HUES48 (cell line): ENCODE measurements around the gene P4HA2.

ENCODE experiments used
- H3K27ac ChIP-seq: one replicate; pipeline ENCODE4 v1.7.0; 2013; ENCODE audit warnings: low read depth, low read length, inconsistent platforms
- H3K27me3 ChIP-seq: 2 replicates; pipeline ENCODE4 v1.6.1; 2013; ENCODE audit warnings: mild to moderate bottlenecking, low read length; ENCODE audit not compliant: control insufficient read depth, insufficient read depth
- H3K36me3 ChIP-seq: 2 replicates; pipeline ENCODE4 v1.6.1; 2013; ENCODE audit warnings: low read length; ENCODE audit not compliant: control insufficient read depth, insufficient read depth
- H3K4me1 ChIP-seq: 2 replicates; pipeline ENCODE4 v1.6.1; 2013; ENCODE audit warnings: mild to moderate bottlenecking, low read length; ENCODE audit not compliant: control insufficient read depth, insufficient read depth
- H3K4me3 ChIP-seq: 2 replicates; pipeline ENCODE4 v1.5.1; 2013; ENCODE audit warnings: mild to moderate bottlenecking, low read depth, low read length
- H3K9ac ChIP-seq: 2 replicates; pipeline ENCODE4 v1.6.1; 2013; ENCODE audit warnings: mild to moderate bottlenecking, low read depth, low read length, moderate library complexity
- H3K9me3 ChIP-seq: 2 replicates; pipeline ENCODE4 v1.6.1; 2013; ENCODE audit warnings: low read length; ENCODE audit not compliant: control insufficient read depth, insufficient read depth

The P4HA2 gene

DNA sequence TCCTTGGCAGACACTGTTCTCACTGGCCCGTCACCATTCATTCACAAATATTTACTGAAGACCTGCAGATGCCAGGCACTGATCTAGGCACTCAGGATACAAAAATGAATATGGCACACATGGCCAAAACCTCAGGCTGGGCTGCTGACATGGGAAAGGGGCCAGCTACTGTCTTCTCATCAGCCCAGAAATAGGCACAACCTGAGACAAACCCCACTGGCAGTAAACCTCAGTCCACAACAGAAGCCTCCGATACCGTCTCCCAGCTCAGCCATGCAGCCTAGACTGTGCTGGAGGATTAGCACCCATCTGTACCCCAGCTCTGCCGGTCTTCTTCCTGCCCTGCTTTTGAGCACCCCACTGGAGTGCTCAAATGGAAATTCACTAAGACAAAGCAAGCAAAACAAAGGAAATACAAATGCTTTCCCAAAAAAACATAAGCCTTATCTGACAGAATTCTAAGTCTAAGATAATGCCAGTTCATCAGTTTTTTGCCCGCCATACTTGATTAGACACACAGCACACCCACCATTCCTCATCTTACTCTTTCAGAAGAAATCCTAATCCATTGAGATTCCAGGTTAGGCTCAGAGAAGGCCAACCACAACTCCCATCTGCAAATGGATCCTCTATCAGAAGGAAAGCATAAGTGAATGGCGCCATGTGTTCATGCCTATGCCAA lies 8.2 kb downstream of the P4HA2 start:
- Histone ChIP-seq H3K4me3 (no peak overlapping the region), H3K4me1 (no peaks in the 10 kb centered on the region), H3K9me3 (no peaks in the 10 kb centered on the region), H3K27ac (no peak overlapping the region), H3K36me3 (no peaks in the 10 kb centered on the region), H3K27me3 (no peaks in the 10 kb centered on the region), H3K9ac (no peak overlapping the region)

DNA sequence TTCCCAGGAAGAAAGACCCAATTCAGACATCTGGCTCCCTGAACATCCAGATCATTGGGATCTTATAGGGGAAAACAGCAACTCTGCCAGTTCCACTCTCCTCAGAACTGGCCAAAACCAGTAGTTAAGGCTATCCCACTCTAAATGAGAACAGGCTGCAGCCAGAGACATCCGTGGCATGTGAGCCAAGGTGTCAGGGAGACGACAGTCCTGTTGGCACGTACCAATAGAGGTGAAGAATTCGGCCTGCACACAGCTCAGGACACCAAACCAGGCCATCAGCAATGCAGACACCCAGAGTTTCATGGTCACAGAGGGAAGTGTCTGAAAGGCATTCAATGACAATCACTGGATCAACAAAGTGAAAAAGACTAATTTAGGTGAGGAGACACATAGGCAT lies 9.3 kb downstream of the P4HA2 start:
- no peak overlapping the region for H3K4me3 ChIP-seq
- no peak overlapping the region for H3K9ac ChIP-seq

DNA sequence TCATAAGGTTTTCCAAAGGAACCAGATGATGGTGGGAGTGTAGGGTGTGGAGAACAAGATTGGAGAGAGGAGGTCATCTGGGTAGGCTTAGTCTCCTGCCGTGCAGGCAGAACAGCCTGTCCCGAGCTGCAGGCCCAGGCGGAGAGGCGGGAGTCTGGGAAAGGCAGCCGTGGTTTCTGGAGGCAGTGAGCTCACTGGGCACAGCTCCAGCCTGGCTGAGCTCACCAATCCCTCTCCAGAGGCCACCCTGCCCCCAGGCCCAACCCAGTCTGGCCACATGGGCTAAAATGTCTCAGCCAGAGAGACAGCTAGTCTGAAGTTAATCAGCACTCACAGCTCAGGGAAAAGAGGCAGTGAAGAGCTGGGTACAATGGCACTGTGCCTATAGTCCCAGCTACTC lies 12.3 kb downstream of the P4HA2 start:
- Histone ChIP-seq H3K9me3 (no peaks in the 10 kb centered on the region), H3K27me3 (no peaks in the 10 kb centered on the region), H3K9ac (no peak overlapping the region), H3K36me3 (no peaks in the 10 kb centered on the region; the same call in 1 of the 2 replicates), H3K4me3 (no peak overlapping the region), H3K4me1 (no peaks in the 10 kb centered on the region), H3K27ac (no peak overlapping the region)

More for the DNA sequence above, 9.3 kb downstream of the P4HA2 start:
- Histone ChIP-seq H3K36me3 (no peaks in the 10 kb centered on the region), H3K27me3 (no peaks in the 10 kb centered on the region), H3K4me1 (no peaks in the 10 kb centered on the region), H3K9me3 (no peaks in the 10 kb centered on the region), H3K27ac (no peak overlapping the region)

DNA sequence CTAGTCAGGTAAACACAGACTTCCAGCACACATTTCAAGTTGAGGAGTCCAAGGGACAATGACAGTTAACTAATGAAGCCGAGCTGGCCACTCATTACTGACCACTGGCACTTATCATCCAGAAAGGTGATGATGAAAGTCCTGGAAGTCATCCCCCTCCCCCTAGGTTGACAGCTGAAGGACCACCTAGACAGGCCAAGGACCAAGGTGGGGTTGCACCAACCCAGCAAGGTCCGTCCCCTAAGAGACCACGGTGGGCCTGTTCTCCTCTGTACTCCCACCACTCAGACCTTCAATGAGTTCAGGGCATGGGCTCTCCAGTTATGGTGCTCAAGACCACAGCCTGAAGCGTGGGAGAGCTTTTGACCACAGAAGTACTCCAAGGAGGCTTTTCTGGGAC lies 13.2 kb downstream of the P4HA2 start:
- H3K9ac ChIP-seq, result no peak overlapping the region
- H3K9me3 ChIP-seq, result no peaks in the 10 kb centered on the region
- no peaks in the 10 kb centered on the region for H3K27me3 ChIP-seq
- no peaks in the 10 kb centered on the region for H3K4me1 ChIP-seq
- H3K36me3 ChIP-seq, result no peaks in the 10 kb centered on the region; the same call in 1 of the 2 replicates
- H3K27ac ChIP-seq, result no peak overlapping the region
- no peak overlapping the region for H3K4me3 ChIP-seq

DNA sequence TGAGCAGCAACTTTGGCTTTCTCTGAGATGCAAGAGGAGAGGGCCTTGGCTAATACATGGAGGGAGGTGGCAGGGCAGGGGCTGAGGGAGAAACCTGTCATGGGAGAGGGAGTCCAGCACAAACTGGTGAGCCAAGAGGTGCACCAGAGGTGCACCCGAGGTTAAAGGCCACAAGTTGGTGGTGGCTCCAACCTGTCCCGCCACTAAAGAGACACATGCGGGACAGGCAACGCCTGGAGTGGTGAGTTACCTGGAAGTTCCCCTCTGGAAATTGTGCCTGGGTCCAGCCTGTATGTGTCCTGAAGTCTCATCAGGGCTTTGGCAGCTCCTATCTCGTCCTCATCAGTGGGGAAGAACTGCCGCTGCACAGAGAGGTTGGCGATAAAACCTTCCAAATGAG lies 14.0 kb downstream of the P4HA2 start:
- Histone ChIP-seq H3K27ac (no peak overlapping the region), H3K9ac (no peak overlapping the region), H3K4me1 (no peaks in the 10 kb centered on the region), H3K36me3 (no peaks in the 10 kb centered on the region; the same call in 1 of the 2 replicates), H3K9me3 (no peaks in the 10 kb centered on the region), H3K4me3 (no peak overlapping the region), H3K27me3 (no peaks in the 10 kb centered on the region)

DNA sequence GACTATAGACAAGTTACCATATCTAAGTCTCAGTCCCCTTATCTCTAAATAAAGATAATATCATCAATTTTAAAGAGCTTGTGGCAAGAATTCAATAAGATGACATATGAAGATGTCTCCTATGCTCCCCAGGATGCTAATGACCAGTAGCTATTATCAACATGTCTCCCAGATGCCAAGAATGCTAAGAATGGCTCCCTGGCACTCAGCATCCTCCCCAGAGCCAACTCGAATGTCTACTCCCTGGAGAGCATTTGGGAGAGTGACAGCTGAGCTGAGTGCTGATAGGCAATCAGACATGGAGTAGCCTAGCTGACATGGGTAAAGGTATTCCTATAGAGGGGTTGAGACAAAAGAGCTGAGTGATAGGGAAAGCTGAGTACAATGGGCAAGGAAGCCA lies 15.9 kb downstream of the P4HA2 start:
- no peaks in the 10 kb centered on the region; the same call in 1 of the 2 replicates for H3K36me3 ChIP-seq
- no peaks in the 10 kb centered on the region for H3K9me3 ChIP-seq
- H3K4me1 ChIP-seq, result peaks cover 7% of the 10 kb centered on the region; the same call in 1 of the 2 replicates
- no peak overlapping the region for H3K27ac ChIP-seq
- no peak overlapping the region for H3K4me3 ChIP-seq
- H3K9ac ChIP-seq, result no peak overlapping the region
- H3K27me3 ChIP-seq, result no peaks in the 10 kb centered on the region

DNA sequence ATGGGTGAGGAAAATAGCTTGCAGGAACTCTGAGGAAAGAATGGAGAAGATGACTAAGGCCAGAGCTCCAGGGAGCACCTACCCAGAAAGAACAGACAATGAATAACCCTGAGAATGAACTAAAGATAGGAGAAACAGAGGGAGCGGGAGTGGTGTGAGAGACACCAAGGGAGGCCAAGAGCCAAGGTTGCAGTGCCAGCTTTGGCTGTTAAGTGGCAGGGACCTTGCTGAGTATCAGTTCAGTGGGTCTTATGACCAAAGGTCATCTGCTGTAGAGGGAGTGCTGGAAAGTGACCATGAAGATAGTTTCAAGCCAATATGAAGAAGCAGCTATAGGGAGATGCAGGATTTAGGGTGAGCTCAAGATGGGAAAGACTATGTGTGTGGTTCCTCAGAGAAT lies 16.7 kb downstream of the P4HA2 start:
- Histone ChIP-seq H3K9me3 (no peaks in the 10 kb centered on the region), H3K9ac (no peak overlapping the region), H3K4me3 (no peak overlapping the region), H3K4me1 (peaks cover 7% of the 10 kb centered on the region; the same call in 1 of the 2 replicates), H3K36me3 (no peaks in the 10 kb centered on the region; the same call in 1 of the 2 replicates), H3K27ac (no peak overlapping the region), H3K27me3 (no peaks in the 10 kb centered on the region)

DNA sequence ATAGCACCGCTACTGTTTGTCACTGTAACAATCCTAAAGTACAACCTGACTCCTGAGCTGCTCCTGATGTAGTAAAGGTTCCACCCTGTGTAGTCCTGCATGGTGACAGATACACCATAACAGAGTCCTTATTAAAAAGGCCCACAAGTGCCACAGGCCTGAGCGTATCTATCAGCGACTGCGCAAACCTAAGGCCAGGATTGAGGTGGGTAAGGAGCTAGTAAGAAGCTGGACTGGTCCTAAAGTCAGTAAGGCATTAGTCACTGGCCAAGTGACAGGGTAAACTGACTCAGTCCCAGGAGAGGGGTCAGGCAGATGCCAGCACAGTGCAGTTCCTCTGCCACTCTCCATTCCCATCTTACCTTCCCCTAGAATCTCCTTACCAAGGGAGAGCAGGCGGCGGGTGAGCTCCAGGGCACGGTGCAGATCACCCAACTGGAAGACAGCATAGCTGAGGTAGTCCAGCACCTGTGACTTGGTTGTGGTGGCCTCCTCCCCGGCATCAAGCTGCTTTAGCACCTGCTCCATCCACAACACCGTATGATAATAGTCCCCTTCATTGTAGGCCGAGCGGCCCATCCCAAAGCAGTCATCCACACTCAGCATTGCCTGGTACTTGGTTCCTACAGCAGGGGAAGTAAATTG lies 17.6 kb downstream of the P4HA2 start:
- no peak overlapping the region for H3K4me3 ChIP-seq
- no peaks in the 10 kb centered on the region; the same call in 1 of the 2 replicates for H3K36me3 ChIP-seq
- H3K27me3 ChIP-seq, result no peaks in the 10 kb centered on the region
- H3K9me3 ChIP-seq, result no peaks in the 10 kb centered on the region
- H3K9ac ChIP-seq, result no peak overlapping the region
- H3K27ac ChIP-seq, result no peak overlapping the region
- H3K4me1 ChIP-seq, result peaks cover 7% of the 10 kb centered on the region; the same call in 1 of the 2 replicates

DNA sequence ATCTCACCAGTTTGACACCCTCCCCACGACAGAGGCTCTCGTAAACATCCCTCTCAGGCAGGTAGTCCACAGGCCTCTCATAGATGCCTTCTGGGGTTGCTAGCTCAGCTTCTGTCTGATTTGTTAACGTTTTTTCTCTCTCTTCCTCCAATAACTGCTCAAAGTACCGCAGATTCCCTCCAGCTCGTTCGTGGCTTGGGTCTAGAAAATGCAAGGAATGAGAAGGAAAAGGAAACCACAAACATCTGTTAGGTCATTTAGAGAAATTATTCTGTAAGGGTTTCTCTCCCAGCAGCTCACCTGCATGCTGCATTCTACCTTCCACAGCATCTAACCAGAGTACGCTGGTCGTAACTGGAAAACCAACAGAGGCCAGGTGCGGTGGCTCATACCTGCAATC lies 18.5 kb downstream of the P4HA2 start:
- Histone ChIP-seq H3K4me1 (peaks cover 7% of the 10 kb centered on the region; the same call in 1 of the 2 replicates), H3K4me3 (no peak overlapping the region), H3K27me3 (no peaks in the 10 kb centered on the region), H3K9me3 (no peaks in the 10 kb centered on the region), H3K9ac (no peak overlapping the region), H3K27ac (no peak overlapping the region), H3K36me3 (no peaks in the 10 kb centered on the region; the same call in 1 of the 2 replicates)

DNA sequence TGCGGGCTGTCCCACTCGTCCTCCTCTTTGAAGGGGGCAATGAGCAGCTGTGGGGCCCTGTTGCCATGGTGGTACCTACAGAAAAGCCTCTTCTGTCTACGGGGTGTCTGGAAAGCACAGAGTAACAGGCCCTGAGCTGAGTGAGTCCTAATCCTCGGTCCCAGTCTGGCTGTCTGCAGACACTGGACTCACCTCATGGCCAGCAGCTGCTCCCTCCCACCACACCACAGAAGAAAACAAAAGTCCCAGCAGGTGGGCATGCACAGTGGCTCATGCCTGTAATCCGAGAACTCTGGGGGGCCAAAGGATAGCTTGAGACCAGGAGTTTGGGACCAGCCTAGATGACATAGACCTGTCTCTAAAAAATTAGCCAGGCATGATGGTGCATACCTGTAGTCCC lies 19.9 kb downstream of the P4HA2 start:
- H3K9ac ChIP-seq, result no peak overlapping the region
- no peaks in the 10 kb centered on the region; the same call in 1 of the 2 replicates for H3K36me3 ChIP-seq
- no peak overlapping the region for H3K4me3 ChIP-seq
- H3K27ac ChIP-seq, result no peak overlapping the region
- H3K4me1 ChIP-seq, result peaks cover 7% of the 10 kb centered on the region; the same call in 1 of the 2 replicates
- no peaks in the 10 kb centered on the region for H3K27me3 ChIP-seq
- no peaks in the 10 kb centered on the region for H3K9me3 ChIP-seq

DNA sequence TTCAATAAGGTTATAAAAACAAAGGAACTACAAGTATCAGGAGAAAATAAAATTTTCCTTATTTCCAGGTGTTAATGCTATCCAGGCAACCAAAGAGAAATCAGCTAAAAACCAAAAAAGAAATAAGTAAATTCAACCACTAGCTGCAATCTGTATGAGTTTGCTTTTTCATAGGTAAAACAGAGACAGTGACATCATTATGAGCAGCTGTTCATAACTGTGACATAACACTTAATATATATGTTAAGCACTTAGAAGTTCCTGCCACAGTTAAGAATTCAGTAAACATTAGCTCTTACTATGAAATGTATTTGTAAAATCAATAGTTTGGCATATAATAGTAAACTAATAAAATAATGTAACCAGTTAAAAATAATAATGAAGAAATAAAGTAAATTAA lies 20.9 kb downstream of the P4HA2 start:
- no peaks in the 10 kb centered on the region for H3K9me3 ChIP-seq
- H3K9ac ChIP-seq, result no peak overlapping the region
- H3K4me3 ChIP-seq, result no peak overlapping the region
- H3K27me3 ChIP-seq, result no peaks in the 10 kb centered on the region
- H3K27ac ChIP-seq, result no peak overlapping the region
- H3K4me1 ChIP-seq, result peaks cover 7% of the 10 kb centered on the region; the same call in 1 of the 2 replicates
- H3K36me3 ChIP-seq, result no peaks in the 10 kb centered on the region
